T47D (cell line): Measurements from ENCODE around the gene HSD17B3.
"Not testable (repeated sequence)": the region's sequence is repeated elsewhere in the genome, so short reads cannot be mapped to it uniquely, and the experiment has no call there.

Source experiments
- DNase-seq, 2 experiments: peaks; one replicate each; pipeline versions ENCODE4 v3.0.0 to v3.0.0-alpha.2; 2011 to 2012; ENCODE audit warnings: low read depth in 1 of 2, low spot score in 1 of 2
- JUND ChIP-seq: IDR thresholded peaks from 2 replicates; pipeline ENCODE4 v1.6.1; 2012; ENCODE audit warnings: low read depth
- in situ Hi-C: cut with HindIII; loops from 2 replicates; pipeline ENCODE4 v1.10.0; 2016; ENCODE audit warnings: low sequenced_read_pairs, low pct_unique_long_range_greater_than_20kb

HSD17B3 gene

GRCh38 chr9:96323169-96323568 is 21.2 kb upstream of the HSD17B3 start:
- TF ChIP-seq JUND: no peak
- in situ Hi-C loops: no loop called here
- DNase-seq: no peak

GRCh38 chr9:96322736-96323135 is 20.8 kb upstream of the HSD17B3 start:
- DNase-seq, in situ Hi-C loops: not testable (repeated sequence)

- in situ Hi-C loops, DNase-seq: not testable (repeated sequence)
Measured at GRCh38 chr9:96322210-96322609, 20.2 kb upstream of the HSD17B3 start.

GRCh38 chr9:96321515-96321914 is 19.5 kb upstream of the HSD17B3 start:
- in situ Hi-C loops: no loop called here
- TF ChIP-seq JUND: no peak
- no peak for DNase-seq

DNA sequence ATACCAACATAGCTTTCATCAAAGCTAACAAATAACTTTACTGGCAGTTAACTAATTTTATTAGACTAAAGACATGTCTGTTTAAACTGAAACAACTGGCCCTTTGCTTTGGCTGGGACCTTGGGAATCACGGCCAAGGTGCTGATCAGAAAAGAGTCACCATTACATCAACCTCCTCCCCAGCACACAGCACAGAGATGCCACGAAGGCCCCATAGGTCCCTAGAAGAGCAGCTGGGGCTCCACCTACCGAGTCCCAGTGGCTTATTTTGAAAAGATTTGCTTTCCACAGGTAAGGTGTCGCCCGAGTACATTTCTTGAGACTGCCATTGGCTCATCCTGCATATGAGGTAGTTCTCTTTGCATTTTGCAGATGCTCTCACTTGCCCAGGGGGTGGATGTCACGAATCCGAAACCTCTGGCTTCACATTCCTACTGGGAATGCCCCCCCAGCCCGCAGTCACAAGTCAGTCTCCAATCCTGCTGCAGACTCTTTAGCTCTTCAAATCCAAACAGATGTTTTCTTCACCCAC is 18.8 kb upstream of the HSD17B3 start:
- no peak for TF ChIP-seq JUND
- in situ Hi-C loops: no loop called here
- DNase-seq: no peak

- in situ Hi-C loops: no loop called here
- no peak for DNase-seq
Measured at GRCh38 chr9:96318921-96319565, 17.1 kb upstream of the HSD17B3 start.

GRCh38 chr9:96317335-96317980 is 15.5 kb upstream of the HSD17B3 start:
- DNase-seq: peak; percentile 26 to 63
- in situ Hi-C loops: no loop called here
- TF ChIP-seq JUND: no peak

More at GRCh38 chr9:96318921-96319565, 17.1 kb upstream of the HSD17B3 start:
- no peak for TF ChIP-seq JUND

DNA sequence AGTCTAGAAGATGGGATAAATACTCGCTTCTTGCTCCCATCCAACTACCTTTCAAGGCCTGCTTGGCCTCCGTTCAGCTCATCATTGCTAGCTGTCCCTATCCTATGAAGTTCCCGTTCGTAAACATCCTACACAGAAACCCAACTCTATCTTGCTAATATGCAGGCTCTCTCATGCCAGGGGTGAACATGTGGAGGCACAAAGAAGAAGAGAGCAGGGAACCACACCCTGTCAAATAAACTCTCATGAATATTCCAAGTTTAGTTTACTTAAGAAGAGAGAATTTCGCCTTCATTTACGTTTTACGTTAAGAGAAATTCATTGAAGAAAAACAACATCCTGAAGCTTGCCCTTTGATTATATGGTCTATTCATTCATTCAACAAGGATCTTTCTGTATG is 7.9 kb upstream of the HSD17B3 start:
- in situ Hi-C loops: no loop called here
- TF ChIP-seq JUND: no peak
- DNase-seq: no peak

- in situ Hi-C loops, DNase-seq: not testable (repeated sequence)
Measured at GRCh38 chr9:96306958-96307357, 5.0 kb upstream of the HSD17B3 start.

GRCh38 chr9:96305171-96305570 is 3.2 kb upstream of the HSD17B3 start:
- no peak for TF ChIP-seq JUND
- in situ Hi-C loops: no loop called here
- no peak for DNase-seq

- TF ChIP-seq JUND: no peak
- DNase-seq: no peak
- in situ Hi-C loops: no loop called here
Measured at GRCh38 chr9:96304230-96304629, 2.3 kb upstream of the HSD17B3 start.

- DNase-seq: no peak
- no peak for TF ChIP-seq JUND
- in situ Hi-C loops: no loop called here
Measured at GRCh38 chr9:96299823-96300222, 2.2 kb downstream of the HSD17B3 start.

- no peak for DNase-seq
- in situ Hi-C loops: no loop called here
- TF ChIP-seq JUND: no peak
Measured at GRCh38 chr9:96294159-96294545, 7.8 kb downstream of the HSD17B3 start.
